Upper lobe of right lung (tissue), 1 donor: Measurements from ENCODE around the gene SMIM10L2A. TPM values are rescaled to one million over a fixed set of nuclear protein-coding genes. Genes with fewer than 3 reads are reported as not detected.
"Not testable (repeated sequence)": the region's sequence is repeated elsewhere in the genome, so short reads cannot be mapped to it uniquely, and the experiment has no call there.

ENCODE experiments used
- ATAC-seq: fragments of 200-7000 bp; cut with Tn5 transposase; one replicate; pipeline ENCODE4 v1.9.1; 2020; ENCODE audit warnings: mild to moderate bottlenecking, moderate library complexity
- DNase-seq: peaks from one replicate; pipeline ENCODE4 v3.0.0-alpha.2; 2020
- H3K27ac ChIP-seq: fragments of 200-600 bp; one replicate; pipeline ENCODE4 v1.8.0; 2022
- H3K27me3 ChIP-seq: fragments of 200-600 bp; one replicate; pipeline ENCODE4 v1.8.0; 2022; ENCODE audit warnings: mild to moderate bottlenecking
- H3K36me3 ChIP-seq: fragments of 200-600 bp; one replicate; pipeline ENCODE4 v1.8.0; 2022
- H3K4me1 ChIP-seq: fragments of 200-600 bp; one replicate; pipeline ENCODE4 v1.8.0; 2022
- H3K4me3 ChIP-seq: fragments of 200-600 bp; one replicate; pipeline ENCODE4 v1.8.0; 2022; ENCODE audit warnings: mild to moderate bottlenecking
- H3K9me3 ChIP-seq: fragments of 200-600 bp; one replicate; pipeline ENCODE4 v1.8.0; 2022
- intact Hi-C: fragments of 100-400 bp; cut with DNase I; formaldehyde crosslinking; loops from one replicate; pipeline ENCODE4 v1.11.0; 2022
- total RNA-seq: library from RNA; stranded (reverse); fragmentation: NEBNext Ultra II Directional; extraction: Animal tissue kit (Norgen Biotek cat#: 25700); gene quantifications from one replicate; pipeline ENCODE4 v1.2.1, GENCODE V29; 2021
- TF ChIP-seq, protein P1 (sequence below): fragments of 200-600 bp; IDR thresholded peaks from one replicate; pipeline ENCODE4 v1.8.0; 2022; ENCODE audit warnings: antibody characterized with exemption
- donor health status: DM: no; HTN: yes; CAD: no; lungs with severe emphysema.

The SMIM10L2A gene
- total RNA-seq, 1 donor from 2014 or later = 2.0 TPM

DNA sequence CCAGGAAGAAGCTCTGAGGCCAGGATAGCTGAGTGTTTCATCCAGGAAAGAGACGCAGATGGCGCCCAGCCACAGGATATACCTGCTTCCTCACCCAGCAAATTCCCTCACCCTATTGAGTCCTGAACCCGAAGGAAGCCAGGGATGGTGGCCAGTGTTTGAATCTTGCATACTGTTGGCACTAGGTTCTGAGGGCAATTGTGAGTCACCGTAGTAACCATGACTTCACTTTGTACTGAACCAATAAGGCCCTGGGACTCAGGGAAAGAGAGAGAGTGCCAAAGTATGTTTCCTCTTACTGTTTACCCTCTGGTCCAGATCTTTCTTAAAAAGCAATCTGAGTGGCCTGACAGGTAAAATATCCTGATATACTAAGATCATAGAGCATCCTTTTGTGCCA is 25.6 kb upstream of the SMIM10L2A start:
- no peaks in the 10 kb centered on the region for H3K9me3 ChIP-seq
- H3K4me1 ChIP-seq = no peaks in the 10 kb centered on the region
- H3K36me3 ChIP-seq = no peaks in the 10 kb centered on the region
- TF ChIP-seq, protein P1, sequence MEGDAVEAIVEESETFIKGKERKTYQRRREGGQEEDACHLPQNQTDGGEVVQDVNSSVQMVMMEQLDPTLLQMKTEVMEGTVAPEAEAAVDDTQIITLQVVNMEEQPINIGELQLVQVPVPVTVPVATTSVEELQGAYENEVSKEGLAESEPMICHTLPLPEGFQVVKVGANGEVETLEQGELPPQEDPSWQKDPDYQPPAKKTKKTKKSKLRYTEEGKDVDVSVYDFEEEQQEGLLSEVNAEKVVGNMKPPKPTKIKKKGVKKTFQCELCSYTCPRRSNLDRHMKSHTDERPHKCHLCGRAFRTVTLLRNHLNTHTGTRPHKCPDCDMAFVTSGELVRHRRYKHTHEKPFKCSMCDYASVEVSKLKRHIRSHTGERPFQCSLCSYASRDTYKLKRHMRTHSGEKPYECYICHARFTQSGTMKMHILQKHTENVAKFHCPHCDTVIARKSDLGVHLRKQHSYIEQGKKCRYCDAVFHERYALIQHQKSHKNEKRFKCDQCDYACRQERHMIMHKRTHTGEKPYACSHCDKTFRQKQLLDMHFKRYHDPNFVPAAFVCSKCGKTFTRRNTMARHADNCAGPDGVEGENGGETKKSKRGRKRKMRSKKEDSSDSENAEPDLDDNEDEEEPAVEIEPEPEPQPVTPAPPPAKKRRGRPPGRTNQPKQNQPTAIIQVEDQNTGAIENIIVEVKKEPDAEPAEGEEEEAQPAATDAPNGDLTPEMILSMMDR = no peak
- no peak for DNase-seq
- no peak overlapping the region for H3K4me3 ChIP-seq
- H3K27me3 ChIP-seq = no peaks in the 10 kb centered on the region
- H3K27ac ChIP-seq = no peak overlapping the region
- peak; percentile 39 for ATAC-seq
- intact Hi-C loops = no loop called here

GRCh38 chrX:135396566-135396965 is 25.2 kb upstream of the SMIM10L2A start:
- H3K36me3 ChIP-seq = no peaks in the 10 kb centered on the region
- intact Hi-C loops = no loop called here
- no peak overlapping the region for H3K27ac ChIP-seq
- no peaks in the 10 kb centered on the region for H3K9me3 ChIP-seq
- ATAC-seq (no peak), DNase-seq (no peak)
- TF ChIP-seq, protein P1 = no peak
- no peaks in the 10 kb centered on the region for H3K27me3 ChIP-seq
- H3K4me1 ChIP-seq = no peaks in the 10 kb centered on the region
- H3K4me3 ChIP-seq = no peak overlapping the region

- no peaks in the 10 kb centered on the region for H3K36me3 ChIP-seq
- intact Hi-C loops = no loop called here
- TF ChIP-seq, protein P1 = no peak
These were observed 24.1 kb upstream of the SMIM10L2A start for GRCh38 chrX:135397652-135398051.

DNA sequence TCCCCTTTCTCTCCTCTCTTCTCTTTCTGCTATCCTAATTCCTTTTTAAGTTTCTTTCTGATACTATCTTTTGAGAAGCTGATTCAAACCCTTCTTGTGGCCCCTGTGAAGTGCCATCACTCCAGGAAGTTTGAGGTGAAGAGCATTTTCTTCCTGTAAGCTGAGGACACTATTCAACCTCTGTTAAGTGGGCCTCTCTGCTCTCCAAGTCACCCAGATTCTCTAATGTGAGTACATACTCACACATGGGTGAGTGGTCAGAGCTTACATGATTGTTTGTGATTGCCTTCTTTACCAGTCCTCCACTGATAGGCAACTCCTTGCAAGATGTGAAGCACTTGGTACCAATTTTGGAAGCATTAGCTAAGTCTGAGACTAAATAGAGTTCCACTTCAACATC is 18.4 kb upstream of the SMIM10L2A start:
- peak; percentile 53 for ATAC-seq
- H3K27me3 ChIP-seq = no peaks in the 10 kb centered on the region
- H3K27ac ChIP-seq = no peak overlapping the region
- H3K9me3 ChIP-seq = no peaks in the 10 kb centered on the region
- no peak overlapping the region for H3K4me3 ChIP-seq
- TF ChIP-seq, protein P1 = no peak
- no peak for DNase-seq
- H3K36me3 ChIP-seq = no peaks in the 10 kb centered on the region
- no peaks in the 10 kb centered on the region for H3K4me1 ChIP-seq
- intact Hi-C loops = no loop called here

More at GRCh38 chrX:135397652-135398051, 24.1 kb upstream of the SMIM10L2A start:
- H3K9me3 ChIP-seq = no peaks in the 10 kb centered on the region
- H3K27me3 ChIP-seq = no peaks in the 10 kb centered on the region
- H3K27ac ChIP-seq = no peak overlapping the region
- no peak overlapping the region for H3K4me3 ChIP-seq
- H3K4me1 ChIP-seq = no peaks in the 10 kb centered on the region
- DNase-seq (no peak), ATAC-seq (no peak)

DNA sequence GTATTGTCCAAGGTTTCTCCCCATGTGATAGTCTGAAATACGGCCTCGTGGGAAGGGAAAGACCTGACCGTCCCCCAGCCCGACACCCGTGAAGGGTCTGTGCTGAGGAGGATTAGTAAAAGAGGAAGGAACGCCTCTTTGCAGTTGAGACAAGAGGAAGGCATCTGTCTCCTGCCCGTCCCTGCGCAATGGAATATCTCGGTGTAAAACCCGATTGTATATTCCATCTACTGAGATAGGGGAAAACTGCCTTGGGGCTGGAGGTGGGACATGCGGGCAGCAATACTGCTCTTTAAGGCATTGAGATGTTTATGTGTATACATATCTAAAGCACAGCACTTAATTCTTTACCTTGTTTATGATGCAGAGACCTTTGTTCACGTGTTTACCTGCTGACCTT is 15.3 kb upstream of the SMIM10L2A start:
- H3K9me3 ChIP-seq, H3K27me3 ChIP-seq, ATAC-seq, H3K4me1 ChIP-seq, H3K27ac ChIP-seq, intact Hi-C loops, H3K36me3 ChIP-seq, DNase-seq, H3K4me3 ChIP-seq: not testable (repeated sequence)

- TF ChIP-seq, protein P1 = no peak
- H3K36me3 ChIP-seq = no peaks in the 10 kb centered on the region
- no peaks in the 10 kb centered on the region for H3K27me3 ChIP-seq
- DNase-seq (no peak), ATAC-seq (no peak)
- no peak overlapping the region for H3K27ac ChIP-seq
- intact Hi-C loops = no loop called here
- H3K4me3 ChIP-seq = no peak overlapping the region
- H3K4me1 ChIP-seq = no peaks in the 10 kb centered on the region
- H3K9me3 ChIP-seq = no peaks in the 10 kb centered on the region
These were observed 12.9 kb upstream of the SMIM10L2A start for GRCh38 chrX:135408794-135409193.
